ENCODE data around the gene WDR59. TPM values are rescaled to one million over a fixed set of nuclear protein-coding genes. Genes with fewer than 3 reads are reported as not detected.

The WDR59 gene
- total and polyA plus RNA-seq, 2 of the 4 experiments (the other 2 are of a cell fraction), result 29.4 to 44.6 TPM

DNA sequence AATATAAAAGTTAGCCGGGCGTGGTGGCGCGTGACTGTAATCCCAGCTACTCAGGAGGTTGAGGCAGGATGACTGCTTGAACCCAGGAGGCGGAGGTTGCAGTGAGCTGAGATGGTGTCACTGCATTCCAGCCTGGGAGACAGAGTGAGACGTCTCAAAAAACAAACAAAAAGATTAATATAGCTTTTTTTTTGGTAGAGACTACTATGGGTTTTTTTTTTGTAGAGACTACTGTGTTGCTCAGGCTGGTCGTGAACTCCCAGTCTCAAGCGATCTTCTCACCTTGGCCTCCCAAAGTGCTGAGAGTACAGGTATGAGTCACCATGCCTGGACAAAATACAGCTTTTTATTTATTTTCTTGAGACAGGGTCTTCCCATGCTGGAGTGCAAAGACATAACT lies 34.1 kb upstream of the WDR59 start:
- H2AK9ac ChIP-seq (replicated peaks; ENCODE audit: low read depth, low read length, poor library complexity), result no peak overlapping the region
- peaks cover 9% of the 10 kb centered on the region for H3K4me1 ChIP-seq (ENCODE audit: control insufficient read depth, insufficient read depth, low read length)
- CTCF ChIA-PET, result interaction anchor here (0.6 kb wide), 2 partner anchors 100 to 156 kb away, joined by 3 to 4 read pairs; no protein-coding TSS in a partner anchor
- no peaks in the 10 kb centered on the region for H3K9me1 ChIP-seq (ENCODE audit: insufficient read depth, low read length)
- no peak overlapping the region for H2BK15ac ChIP-seq (ENCODE audit: low read depth, low read length)
- H3K36me3 ChIP-seq (ENCODE audit: control insufficient read depth, insufficient read depth, low read length), result no peaks in the 10 kb centered on the region
- no peak overlapping the region for H3K9ac ChIP-seq (ENCODE audit: low read depth, low read length)
- no peak overlapping the region for H2BK20ac ChIP-seq (ENCODE audit: low read depth, low read length)
- dilution Hi-C loops (cut with HindIII; ENCODE audit: low sequenced_read_pairs, unreplicated experiment), result no loop called here
- no peak overlapping the region for H2BK120ac ChIP-seq (ENCODE audit: low read depth, low read length)
- H2BK5ac ChIP-seq (ENCODE audit: low read depth, low read length, poor library complexity, severe bottlenecking), result peak overlapping the region; percentile 20
- no peak overlapping the region for H3K18ac ChIP-seq (ENCODE audit: low read depth, low read length)
- POLR2A ChIA-PET (ENCODE audit: unreplicated experiment), result no interaction called here
- H4K8ac ChIP-seq (ENCODE audit: low read depth in 2 of 2, low read length in 2 of 2), result no peak overlapping the region
- DNase-seq (peak; percentile 55), ATAC-seq (ENCODE audit: low read depth) (peak; percentile 17; the same call in 1 of the 2 replicates)
- BruUV-seq (replicated peaks), result no TSS peak
- H4K5ac ChIP-seq (ENCODE audit: low read depth, low read length), result no peak overlapping the region
- no peak overlapping the region for H2AFZ ChIP-seq (replicated peaks; ENCODE audit: low read length, poor library complexity)
- no peak for TF ChIP-seq RCOR1 (IDR thresholded peaks at IDR 0.05; ENCODE audit: insufficient replicate concordance, low read length)
- no peak for TF ChIP-seq MXI1 (IDR thresholded peaks at IDR 0.05; ENCODE audit: borderline replicate concordance, low read depth, low read length)
- TF ChIP-seq MAFK (IDR thresholded peaks at IDR 0.05; ENCODE audit: low read depth, low read length), result no peak
- TF ChIP-seq RAD21 (IDR thresholded peaks at IDR 0.05; ENCODE audit: low read length), result no peak
- TF ChIP-seq SMC3 (IDR thresholded peaks at IDR 0.05; ENCODE audit: low read depth, low read length), result no peak
- WGBS, 2 experiments (ENCODE audit: extremely low coverage in 2 of 2, insufficient read length in 1 of 2), result 87% methylated on average over 4 of the region's 8 CpGs; no CpG with 5 or more reads in 1 of the 2 experiments
- H3K9me3 ChIP-seq (ENCODE audit: control insufficient read depth, insufficient read depth, low read length), result peaks cover 4% of the 10 kb centered on the region
- no peak overlapping the region for H3K4ac ChIP-seq (ENCODE audit: low read depth, low read length)
- H4K91ac ChIP-seq (ENCODE audit: insufficient read depth, low read depth, low read length), result no peak overlapping the region
- H3K4me3 ChIP-seq (ENCODE audit: insufficient read depth, low read depth, low read length), result no peak overlapping the region
- H3K27ac ChIP-seq (ENCODE audit: insufficient read depth, low read length), result no peak overlapping the region
- in situ Hi-C loops (cut with MboI; ENCODE audit: low sequenced_read_pairs), result no loop called here
- no peak overlapping the region for H3K23ac ChIP-seq (ENCODE audit: low read depth, low read length)
- H2AK5ac ChIP-seq (ENCODE audit: low read depth, low read length), result no peak overlapping the region; the same call in 1 of the 2 replicates
- intact Hi-C loops (cut with micrococcal nuclease), result no loop called here
- H3K27me3 ChIP-seq (ENCODE audit: control insufficient read depth, insufficient read depth, low read length), result no peaks in the 10 kb centered on the region
- no peak overlapping the region for H3K14ac ChIP-seq (replicated peaks; ENCODE audit: low read depth, low read length)
- H3K4me2 ChIP-seq (ENCODE audit: low read depth, low read length), result no peak overlapping the region
- H4K20me1 ChIP-seq (ENCODE audit: insufficient read depth, low read length), result peaks cover 6% of the 10 kb centered on the region; the same call in 1 of the 2 replicates
- H3K56ac ChIP-seq (ENCODE audit: extremely low read depth, insufficient read depth, low read length), result no peak overlapping the region
- H3K79me1 ChIP-seq (ENCODE audit: low read depth in 1 of 2, low read length in 2 of 2), result peaks cover 16 to 55% of the 10 kb centered on the region in 2 experiments

All from IMR-90 (cell line).